ENCODE measurements around the gene EPC2.
"Not testable (repeated sequence)": the region's sequence is repeated elsewhere in the genome, so short reads cannot be mapped to it uniquely, and the experiment has no call there.

The EPC2 gene

DNA sequence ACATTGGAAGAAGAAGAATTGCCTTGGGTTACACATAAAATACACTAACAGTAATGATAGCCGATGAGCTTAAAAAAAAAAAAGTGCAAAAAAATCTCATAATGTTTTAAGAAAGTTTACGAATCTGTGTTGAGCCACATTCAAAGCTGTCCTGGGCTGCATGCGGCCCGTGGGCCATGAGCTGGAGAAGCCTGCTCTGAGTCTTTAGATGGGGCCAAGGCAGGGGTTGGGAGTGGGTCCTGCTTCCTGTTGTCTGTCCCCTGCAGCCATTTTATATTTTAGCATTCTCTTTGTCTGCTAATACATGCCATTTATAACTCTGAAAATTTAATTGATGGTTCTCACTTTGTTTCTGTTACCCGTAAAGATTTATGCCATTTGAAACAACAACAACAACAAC is 93.2 kb downstream of the EPC2 start:
- no peak for DNase-seq

DNA sequence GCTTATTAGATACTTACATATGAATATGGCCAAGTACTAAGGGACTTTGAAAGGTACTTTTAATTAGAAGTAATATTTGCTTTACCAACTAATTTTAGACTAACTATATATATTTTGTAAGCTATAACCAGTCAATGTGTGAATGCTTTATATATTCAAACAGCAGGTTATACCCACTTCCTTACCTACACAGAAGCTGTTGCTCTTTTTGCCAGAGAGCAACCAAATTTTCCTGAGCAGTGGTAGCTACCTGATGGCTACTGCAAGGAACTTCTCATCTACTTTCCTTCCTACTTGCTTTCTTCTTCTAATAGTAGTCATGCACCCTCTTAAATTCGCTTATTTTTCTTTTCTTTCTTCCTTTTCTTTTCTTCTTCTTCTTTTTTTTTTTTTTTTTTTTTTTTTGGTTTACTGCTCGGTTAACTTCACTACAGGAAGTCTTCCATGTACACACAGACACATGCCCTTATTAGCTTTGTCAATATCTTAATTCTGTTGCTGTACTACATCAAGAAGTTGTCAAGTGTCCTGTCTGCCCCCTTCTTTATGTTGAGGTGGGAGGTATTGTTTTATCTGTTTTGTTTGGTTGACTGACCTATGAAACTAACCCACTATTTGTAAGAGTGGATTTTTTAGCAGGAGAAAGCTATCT is 95.0 kb downstream of the EPC2 start:
- DNase-seq: no peak

DNA sequence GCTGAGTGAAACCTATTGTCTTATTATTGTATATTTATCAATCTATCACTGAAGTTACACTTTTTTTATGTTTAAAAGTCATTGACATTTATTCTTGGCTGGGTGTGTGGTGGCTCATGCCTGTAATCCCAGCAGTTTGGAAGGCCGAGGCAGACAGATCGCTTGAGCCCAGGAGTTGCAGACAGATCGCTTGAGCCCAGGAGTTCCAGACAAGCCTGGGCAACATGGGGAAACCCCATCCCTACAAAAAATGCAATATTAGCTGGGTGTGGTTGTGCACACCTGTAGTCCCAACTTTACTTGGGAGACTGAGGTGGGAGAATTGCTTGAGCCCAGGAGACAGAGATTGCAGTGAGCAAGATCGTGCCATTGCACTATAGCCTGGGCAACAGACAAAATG is 97.8 kb downstream of the EPC2 start:
- no peak for DNase-seq

DNA sequence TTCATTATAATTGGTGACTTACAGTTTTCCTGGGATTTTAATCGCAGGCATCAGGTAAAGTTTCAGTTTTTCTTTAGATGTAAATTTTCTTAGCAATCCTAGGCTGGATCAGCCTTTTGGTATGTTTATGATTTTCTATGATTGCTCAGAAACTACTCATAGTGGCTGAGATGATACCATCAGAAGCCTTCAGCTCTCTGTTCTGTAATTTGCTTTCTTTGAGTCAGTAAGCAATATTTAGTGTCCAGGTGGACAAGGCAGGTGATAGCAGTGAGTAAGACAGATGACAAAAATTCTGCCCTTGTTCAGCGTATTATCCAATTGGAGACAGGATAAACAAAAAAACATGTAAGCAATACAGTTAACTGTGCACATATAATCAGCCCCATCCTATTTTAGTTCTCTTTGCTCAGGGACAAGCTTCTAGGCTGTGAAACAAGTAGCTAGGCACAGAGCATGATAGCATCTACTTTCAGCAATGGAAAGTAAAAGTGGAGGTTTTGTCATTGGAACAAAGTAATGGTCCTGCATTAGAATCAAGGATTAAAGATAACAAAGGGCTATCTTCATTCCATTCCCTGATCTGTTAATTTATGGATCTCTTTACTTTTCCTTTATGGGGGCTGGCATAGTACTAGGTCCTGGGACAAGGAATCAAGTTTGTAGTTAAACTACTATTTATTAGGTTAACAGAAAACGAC is 100.8 kb downstream of the EPC2 start:
- no peak for DNase-seq

DNA sequence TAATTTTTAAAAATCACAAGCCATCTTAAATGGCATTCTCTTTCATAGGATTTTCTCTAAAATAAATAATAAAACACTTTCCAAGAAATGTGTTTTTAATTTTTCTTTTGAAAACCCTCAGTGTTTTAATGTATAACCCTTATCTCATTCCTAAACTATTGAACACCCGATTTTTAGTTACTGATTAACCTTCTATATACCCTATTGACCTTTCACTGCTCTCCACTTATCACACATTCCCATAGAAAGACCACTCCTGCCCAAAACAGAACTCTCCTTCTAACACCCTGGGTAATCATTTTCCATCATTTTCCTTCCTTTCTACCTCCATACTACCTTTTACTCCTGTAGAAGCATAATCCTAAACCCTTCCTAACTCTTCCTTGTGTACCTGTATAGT is 102.4 kb downstream of the EPC2 start:
- no peak for DNase-seq

DNA sequence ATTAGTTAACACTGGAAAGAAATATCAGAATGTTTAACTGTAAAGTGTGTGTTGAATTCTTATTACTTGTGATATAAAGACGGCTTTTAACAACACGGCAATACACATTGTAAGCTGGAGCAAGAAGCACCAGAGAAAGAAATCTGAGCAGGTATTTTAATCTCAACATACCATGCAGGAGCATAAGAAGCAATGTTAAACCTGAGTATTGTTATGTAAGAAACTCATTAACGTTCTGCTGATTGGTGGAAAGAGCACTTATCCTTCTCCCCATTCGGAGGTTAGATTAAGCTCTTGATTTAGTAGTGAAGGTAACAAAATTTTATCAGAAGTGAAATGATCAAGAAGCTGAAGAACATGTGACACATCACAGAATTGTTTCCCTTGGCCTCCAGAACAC is 107.4 kb downstream of the EPC2 start:
- no peak for DNase-seq

DNA sequence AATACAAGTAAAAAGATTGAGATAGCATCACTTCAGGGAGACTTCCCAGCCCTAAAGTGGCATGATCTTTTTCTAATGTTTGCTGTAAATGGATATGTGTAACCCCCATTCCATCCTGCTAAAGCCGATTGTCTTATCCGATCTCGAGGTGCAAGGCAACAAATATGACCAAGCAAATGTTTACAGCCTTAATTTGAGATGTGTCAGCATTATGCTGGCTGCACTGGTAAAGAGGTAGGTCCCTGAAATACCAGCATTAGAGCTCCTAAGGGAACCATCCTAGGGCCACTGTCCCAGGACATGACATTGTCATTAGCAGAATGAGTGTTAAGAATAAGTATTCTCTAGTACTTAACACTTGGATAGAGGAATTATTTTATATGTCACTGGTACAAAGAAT is 108.4 kb downstream of the EPC2 start:
- no peak for DNase-seq

DNA sequence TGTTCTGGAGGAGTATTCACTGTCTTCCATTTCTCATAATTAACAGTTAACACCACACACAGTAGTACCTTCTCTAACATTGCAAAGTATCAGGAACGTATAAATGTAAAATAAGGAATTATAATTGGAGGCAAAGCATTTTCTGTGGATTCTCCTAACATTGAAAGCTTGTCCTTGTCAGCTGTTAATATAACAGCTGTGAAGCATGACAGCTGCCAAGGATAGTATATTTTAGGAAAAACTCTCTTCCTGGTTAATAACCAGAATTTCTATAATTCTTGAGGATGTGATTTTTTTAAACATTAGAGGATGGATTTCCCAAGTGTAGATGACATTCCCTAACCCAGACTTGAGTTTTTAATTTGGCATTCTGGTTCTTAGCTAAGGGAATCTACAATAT is 110.3 kb downstream of the EPC2 start:
- DNase-seq: no peak

DNA sequence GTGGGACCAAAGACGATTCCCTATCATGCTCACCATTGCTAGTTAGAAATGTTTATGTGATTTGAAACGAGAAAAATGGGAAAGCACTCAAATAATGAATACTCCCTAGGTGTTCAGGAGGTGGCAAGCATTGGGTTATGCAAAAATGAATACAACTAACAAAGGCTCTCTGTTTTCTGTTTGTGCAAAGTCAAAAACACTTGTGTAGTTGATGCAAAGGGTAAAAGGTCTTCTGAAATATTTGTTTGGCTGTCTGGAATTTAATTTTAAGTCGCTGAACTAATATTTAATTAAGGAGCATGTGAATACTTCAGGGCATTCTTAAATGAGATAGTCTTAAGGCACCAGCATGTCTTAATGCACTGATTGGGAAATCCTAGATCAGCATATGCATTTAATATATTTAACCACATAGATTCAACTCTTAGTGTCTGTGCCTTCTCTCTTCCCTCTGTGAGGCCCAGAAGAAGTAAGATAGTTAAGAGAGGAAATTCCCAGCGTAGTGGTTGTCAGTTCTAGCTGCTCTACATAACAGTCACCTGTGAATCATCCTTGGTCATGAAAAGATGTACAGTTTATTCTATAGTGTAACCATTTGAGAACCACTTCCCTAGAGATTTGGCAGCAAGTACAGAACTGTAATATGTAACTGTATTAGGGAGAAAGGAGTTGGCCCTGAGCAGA is 111.9 kb downstream of the EPC2 start:
- DNase-seq: no peak

DNA sequence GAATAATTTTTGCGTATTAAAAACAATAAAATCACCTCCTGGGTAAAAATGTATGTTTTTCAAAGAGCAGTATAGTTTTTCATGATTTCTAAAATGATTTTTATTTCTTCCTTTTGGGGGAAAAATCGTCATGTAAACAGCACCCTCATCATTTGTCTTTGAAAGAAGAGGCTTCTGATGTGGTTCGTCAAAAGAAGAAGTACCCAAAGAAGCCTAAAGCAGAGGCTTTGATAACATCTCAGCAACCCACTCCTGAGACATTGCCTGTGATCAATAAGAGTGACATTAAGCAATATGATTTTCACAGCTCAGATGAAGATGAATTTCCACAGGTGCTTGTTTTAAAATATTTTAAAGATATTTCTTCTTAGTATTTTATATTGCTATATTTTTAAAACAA is 120.3 kb downstream of the EPC2 start:
- no peak for DNase-seq

DNA sequence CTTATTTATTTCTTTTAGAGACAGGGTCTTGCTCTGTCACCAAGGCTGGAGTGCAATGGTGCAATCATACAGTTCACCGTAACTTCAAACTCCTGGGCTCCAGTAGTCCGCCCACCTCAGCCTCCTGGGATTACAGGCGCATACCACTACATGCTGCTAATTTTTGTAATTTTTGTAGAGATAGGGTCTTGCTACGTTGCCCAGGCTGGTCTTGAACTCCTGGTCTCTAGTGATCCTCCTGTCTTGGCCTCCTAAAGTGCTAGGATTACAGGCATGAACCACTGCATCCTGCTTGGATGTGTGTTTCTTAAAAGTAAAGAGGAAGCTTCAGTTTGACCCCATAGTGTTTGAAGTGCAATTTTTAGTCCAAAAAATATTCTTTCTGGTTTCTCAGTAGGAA is 125.5 kb downstream of the EPC2 start:
- DNase-seq: no peak

DNA sequence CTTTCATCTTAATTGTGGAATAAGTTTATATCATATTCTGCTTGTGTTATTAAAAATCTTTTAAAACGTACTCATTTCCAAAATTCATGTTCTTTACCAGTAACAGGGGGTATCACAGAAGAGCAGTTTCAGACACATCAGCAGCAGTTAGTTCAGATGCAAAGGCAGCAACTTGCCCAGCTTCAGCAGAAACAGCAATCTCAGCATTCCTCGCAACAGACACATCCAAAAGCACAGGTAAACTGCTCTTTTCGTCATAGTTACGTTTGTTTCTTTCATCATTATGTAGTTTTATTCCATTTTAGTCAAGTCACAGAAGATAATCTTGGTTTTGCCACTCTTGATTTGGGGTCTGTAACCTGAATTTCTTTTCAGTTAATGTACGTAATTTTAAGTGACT is 137.0 kb downstream of the EPC2 start:
- no peak for DNase-seq

DNA sequence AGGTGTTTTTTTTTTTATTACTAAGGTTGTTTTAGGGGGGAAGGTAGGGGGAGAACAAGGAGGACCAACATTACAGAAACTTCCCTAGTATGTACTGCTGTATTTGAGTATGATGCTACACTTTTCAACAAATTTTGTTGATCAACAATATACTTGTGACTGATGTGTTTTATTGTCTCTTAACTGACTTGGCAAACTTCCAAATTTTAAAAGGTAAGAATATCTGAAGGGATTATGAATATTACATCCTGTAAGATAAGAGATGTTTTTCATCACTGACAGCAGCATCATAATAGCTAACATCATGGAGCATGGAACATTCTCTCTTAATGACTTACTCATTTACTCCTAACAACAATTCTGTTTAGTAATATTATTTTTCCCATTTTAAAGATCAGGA is 144.5 kb downstream of the EPC2 start:
- DNase-seq: no peak

DNA sequence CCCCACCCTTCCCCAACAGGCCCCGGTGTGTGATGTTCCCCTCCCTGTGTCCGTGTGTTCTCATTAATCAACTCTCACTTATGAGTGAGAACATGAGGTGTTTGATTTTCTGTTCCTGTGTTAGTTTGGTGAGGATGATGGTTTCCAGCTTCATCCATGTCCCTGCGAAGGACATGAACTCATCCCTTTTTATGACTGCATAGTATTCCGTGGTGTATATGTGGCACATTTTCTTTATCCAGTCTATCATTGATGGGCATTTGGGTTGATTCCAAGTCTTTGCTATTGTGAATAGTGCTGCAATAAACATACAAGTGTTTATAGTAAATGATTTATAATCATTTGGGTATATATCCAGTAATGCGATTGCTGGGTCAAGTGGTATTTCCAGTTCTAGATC is 145.6 kb downstream of the EPC2 start:
- DNase-seq: not testable (repeated sequence)

DNA sequence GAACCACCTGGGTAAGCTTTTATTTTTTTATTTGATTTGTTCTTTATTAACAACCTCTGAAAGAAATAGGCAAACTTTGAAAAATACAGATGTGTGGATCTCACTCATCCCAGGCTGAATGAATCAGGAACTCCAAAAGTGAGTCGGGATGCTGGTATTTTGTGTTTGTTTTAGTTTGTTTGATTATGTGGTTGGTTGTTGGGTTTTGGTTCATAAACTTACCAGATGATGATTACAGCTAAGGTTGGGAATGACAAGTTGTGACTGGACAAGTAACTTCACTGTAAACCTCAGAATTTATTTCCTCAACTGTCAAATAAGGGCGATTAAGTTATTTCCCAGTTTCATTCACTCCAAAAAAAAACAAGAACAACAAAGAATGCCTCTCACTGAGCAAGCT is 150.0 kb downstream of the EPC2 start:
- DNase-seq: no peak

DNA sequence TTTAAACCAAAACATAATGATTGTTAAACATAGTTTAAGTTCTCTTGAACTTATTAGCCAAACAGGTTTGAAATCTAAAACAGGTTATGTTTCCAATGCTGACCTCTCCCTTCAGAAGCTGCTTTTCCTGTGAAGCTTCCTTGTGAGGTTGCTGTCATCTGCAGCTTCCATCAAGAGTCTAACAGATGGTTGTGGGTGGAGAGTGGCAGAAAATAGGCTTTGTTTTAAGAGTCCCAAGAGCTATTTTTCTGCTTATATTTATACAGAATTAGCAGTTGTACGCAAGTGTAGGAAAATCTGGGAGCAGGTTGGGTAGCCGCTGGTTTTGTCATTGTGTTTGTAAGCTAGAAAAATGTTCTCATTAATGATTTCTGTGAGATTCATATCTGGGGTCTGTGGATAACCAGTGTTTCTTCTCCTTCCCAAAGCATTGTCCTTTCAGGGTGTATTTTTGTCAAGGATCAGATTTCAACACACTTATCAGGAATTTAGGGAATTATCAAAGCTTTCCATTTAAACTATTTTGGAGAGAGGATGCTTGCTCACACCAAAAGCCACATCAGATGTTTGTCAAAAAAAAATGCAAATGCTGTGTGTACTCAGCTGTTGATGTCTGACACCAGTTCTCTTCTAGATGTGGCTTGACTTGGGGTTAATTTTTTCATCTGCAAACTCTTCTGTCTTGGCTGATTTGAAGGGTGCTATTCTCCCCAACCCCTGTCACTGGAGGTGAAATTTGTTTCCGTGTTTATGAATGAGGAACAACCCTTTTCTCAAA is 152.4 kb downstream of the EPC2 start:
- DNase-seq: no peak

DNA sequence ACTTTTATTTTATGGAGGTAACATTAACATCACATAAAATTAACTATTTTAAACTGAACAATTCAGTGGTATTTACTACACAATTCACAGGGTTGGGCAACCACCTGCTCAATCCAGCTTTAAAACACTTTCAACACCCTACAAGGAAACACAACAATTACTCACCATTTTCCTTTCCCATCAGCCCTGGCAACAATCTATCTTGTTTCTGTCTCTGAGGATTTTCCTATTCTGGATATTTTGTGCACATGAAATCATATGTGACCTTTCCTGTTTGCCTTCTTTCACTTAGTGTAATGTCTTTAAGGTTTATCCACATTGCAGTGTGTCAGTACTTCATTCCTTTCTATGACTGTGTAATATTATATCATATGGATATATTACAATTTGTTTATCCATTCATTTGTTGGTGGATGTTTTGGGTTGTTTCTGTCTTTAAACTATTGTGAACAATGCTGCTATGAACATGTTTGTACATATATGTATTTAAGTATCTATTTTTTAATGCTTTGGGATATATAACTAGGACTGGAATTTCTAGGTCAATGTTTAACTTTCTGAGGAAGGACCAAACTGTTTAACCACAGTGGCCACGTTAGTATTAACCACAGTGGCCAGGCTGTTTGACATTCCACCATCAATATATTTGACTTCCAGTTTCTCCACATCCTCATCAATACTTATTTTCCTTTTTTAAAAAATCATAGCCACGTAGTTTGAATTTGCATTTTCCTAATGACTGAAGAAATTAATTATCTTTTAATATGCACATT is 158.1 kb downstream of the EPC2 start:
- no peak for DNase-seq

DNA sequence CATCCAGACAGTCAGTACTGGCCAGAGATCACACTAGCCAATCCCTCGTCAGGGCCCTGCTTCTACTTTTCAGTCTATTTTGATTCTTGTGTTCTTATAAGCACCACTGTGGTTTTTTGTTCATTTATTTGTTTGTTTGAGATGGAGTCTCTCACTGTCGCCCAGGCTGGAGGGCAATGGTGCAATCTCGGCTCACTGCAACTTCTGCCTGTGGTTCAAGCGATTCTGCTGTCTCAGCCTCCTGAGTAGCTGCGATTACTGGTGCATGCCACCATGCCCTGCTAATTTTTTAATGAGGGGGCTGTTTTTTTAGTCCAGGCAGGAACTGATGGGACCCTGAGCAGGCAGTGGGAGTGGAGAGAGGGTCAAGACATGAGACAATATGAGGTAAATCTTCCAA is 165.5 kb downstream of the EPC2 start:
- DNase-seq: no peak

DNA sequence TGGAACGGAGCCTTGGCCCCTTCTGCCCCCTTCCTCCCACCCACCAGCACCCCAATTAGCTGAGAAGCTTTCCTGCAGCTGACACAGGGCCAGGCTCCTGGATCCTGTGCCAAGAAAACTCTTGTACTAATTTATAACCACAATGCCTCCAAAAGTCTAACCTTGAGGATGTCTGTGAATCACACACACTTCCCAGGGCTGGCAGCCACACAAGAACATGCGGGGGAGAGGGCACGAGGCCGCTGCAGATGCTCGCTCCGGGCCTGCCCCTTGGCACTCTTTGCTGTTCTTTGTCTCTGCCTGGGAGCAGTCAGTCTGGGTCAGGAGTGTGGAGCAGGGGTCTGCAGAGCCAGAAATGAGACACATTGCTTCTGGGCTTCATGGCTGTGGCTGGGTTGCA is 167.8 kb downstream of the EPC2 start:
- DNase-seq: no peak

DNA sequence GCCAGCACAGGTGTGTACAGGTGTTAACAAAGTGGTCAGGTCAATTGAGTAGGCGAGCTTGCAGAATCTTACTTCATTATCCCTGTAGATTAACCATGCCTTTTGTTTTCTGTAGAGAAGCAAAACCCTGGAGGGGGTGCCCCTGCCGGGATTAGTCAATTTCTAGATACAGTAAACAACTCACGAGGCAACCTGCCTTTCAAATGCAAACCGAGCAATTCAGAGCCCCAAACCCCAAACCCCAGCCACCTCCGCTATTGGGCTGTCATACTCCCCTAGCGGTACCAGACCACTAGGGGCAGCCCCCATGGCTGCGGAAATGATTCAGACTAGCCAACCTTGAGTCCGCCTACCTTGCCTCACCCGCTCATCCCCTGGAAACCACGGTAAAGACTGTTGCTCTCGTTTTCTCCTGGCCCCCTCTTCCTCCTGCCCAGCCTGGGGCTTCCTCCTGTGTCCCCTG is 169.1 kb downstream of the EPC2 start:
- no peak for DNase-seq

DNA sequence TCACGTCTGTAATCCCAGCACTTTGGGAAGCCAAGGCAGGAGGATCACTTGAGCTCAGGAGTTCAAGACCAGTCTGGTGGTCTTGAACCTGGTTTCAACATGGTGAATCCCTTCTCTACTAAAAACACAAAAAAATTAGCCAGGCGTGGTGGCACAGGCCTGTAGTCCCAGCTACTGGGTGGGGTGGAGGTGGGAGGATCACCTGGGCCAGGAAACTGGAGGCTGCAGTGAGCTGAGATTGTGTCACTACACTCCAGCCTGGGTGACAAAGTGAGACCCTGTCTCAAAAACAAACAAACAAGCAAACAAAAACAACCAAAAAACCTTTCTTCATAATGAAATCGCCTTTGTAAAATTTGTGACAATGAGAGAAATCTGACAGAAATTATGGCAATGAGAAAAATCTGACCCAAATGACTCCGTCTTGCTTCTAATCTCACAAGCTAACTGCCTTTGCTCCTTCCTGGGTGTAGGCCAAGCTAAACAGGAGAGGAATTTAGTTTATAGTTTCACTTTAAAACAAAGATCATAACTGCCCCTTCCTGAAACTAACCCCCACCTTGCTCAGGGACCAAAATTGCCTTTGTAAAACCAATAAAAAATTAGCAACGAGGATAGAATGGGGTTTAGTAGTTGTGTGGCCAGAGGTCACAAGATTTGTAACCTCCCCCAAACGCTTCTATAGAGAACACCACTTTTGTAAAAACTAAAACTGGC is 169.8 kb downstream of the EPC2 start:
- DNase-seq: no peak

DNA sequence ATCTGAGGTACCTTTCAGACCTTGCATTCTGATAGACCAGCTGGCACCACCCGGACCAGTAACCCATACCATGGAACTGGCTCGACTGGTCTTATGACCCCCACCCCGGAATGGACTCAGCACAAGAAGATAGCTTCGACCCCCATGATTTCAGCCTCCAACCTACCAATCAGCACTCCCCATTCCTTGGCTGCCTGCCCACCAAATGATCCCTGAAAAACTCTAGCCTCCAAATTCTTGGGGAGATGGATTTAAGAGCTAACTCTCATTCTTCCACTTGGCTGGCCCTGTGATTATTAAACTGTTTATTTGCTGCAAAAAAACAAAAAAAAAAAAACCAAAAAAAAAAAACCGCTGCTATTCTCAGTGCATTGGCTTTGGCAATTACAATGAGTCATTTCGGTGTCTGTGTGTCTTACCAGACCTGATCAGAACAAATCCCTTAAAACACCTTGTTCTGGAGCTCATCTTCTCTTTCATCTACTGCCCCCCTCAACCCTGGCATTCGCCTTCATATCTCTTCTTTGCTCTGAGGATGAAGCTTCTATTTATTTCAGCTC is 170.4 kb downstream of the EPC2 start:
- no peak for DNase-seq
